M059J (cell line): ENCODE measurements around the gene ADGRG3. TPM values are rescaled to one million over a fixed set of nuclear protein-coding genes. Genes with fewer than 3 reads are reported as not detected.
"Not testable (repeated sequence)": the region's sequence is repeated elsewhere in the genome, so short reads cannot be mapped to it uniquely, and the experiment has no call there.

ENCODE experiments used
- DNase-seq: peaks from one replicate; pipeline ENCODE4 v3.0.0-alpha.2; 2012; ENCODE audit warnings: low read depth
- total RNA-seq: library from RNA; depleted of rRNA; stranded (reverse); fragments of >200 nt; shearing (Covaris generic); gene quantifications from 2 replicates; pipeline ENCODE4 v1.2.3, GENCODE V29; 2014

ADGRG3 gene
- total RNA-seq, 1 experiment from 2014 or later: not detected

- DNase-seq: peak; percentile 69
Measured at GRCh38 chr16:57694725-57695679, 26.9 kb downstream of the ADGRG3 start, which contains the start of gene DRC7. TSS of gene DRC7 (plus strand) at chr16:57694806. CDS start at chr16:57697950, 3,144 bp downstream.

- no peak for DNase-seq
Measured at GRCh38 chr16:57695680-57696069, 27.6 kb downstream of the ADGRG3 start.

- no peak for DNase-seq
Measured at GRCh38 chr16:57696240-57696639, 28.1 kb downstream of the ADGRG3 start.

GRCh38 chr16:57697896-57698537 is 29.9 kb downstream of the ADGRG3 start:
- DNase-seq: no peak

GRCh38 chr16:57698812-57699405 is 30.8 kb downstream of the ADGRG3 start:
- no peak for DNase-seq

- no peak for DNase-seq
Measured at GRCh38 chr16:57699481-57699880, 31.4 kb downstream of the ADGRG3 start.

GRCh38 chr16:57699899-57700298 is 31.8 kb downstream of the ADGRG3 start:
- no peak for DNase-seq

- no peak for DNase-seq
Measured at GRCh38 chr16:57700781-57701551, 32.9 kb downstream of the ADGRG3 start.

GRCh38 chr16:57701759-57702371 is 33.8 kb downstream of the ADGRG3 start:
- DNase-seq: no peak

- no peak for DNase-seq
Measured at GRCh38 chr16:57703416-57704010, 35.4 kb downstream of the ADGRG3 start.

GRCh38 chr16:57704011-57704904 is 36.2 kb downstream of the ADGRG3 start:
- no peak for DNase-seq

GRCh38 chr16:57704905-57705852 is 37.1 kb downstream of the ADGRG3 start:
- DNase-seq: no peak

- DNase-seq: no peak
Measured at GRCh38 chr16:57706717-57707116, 38.6 kb downstream of the ADGRG3 start.

GRCh38 chr16:57707331-57707730 is 39.2 kb downstream of the ADGRG3 start:
- no peak for DNase-seq

GRCh38 chr16:57708168-57708567 is 40.1 kb downstream of the ADGRG3 start:
- no peak for DNase-seq

GRCh38 chr16:57709663-57710062 is 41.6 kb downstream of the ADGRG3 start:
- DNase-seq: no peak

- DNase-seq: no peak
Measured at GRCh38 chr16:57711346-57711745, 43.2 kb downstream of the ADGRG3 start.

GRCh38 chr16:57711993-57712392 is 43.9 kb downstream of the ADGRG3 start:
- DNase-seq: no peak

- DNase-seq: not testable (repeated sequence)
Measured at GRCh38 chr16:57712569-57712968, 44.5 kb downstream of the ADGRG3 start.
